HG02588 (cell line): Measurements from ENCODE around the gene NEU2.

Source experiments
- ATAC-seq: cut with Tn5 transposase; IDR thresholded peaks from one replicate; pipeline ENCODE4 v1.9.1; 2021; ENCODE audit warnings: mild to moderate bottlenecking, moderate library complexity; ENCODE audit not compliant: unreplicated experiment

NEU2 gene

GRCh38 chr2:233074106-233074505 is 41.6 kb downstream of the NEU2 start:
- no peak for ATAC-seq

- ATAC-seq, result peak; percentile 19
Measured at GRCh38 chr2:233075141-233075965, 42.9 kb downstream of the NEU2 start.

GRCh38 chr2:233075966-233076339 is 43.5 kb downstream of the NEU2 start:
- peak; percentile 67 for ATAC-seq

GRCh38 chr2:233076749-233077148 is 44.3 kb downstream of the NEU2 start:
- no peak for ATAC-seq

- peak; percentile 30 for ATAC-seq
Measured at GRCh38 chr2:233079473-233079877, 47.0 kb downstream of the NEU2 start.

- no peak for ATAC-seq
Measured at GRCh38 chr2:233079953-233080835, 47.7 kb downstream of the NEU2 start.

- no peak for ATAC-seq
Measured at GRCh38 chr2:233080836-233081229, 48.4 kb downstream of the NEU2 start.

GRCh38 chr2:233081232-233081730 is 48.8 kb downstream of the NEU2 start:
- ATAC-seq, result no peak

- ATAC-seq, result peak; percentile 1
Measured at GRCh38 chr2:233081731-233082221, 49.3 kb downstream of the NEU2 start.

GRCh38 chr2:233082222-233082930 is 49.9 kb downstream of the NEU2 start:
- peak; percentile 40 for ATAC-seq

- ATAC-seq, result no peak
Measured at GRCh38 chr2:233082931-233083755, 50.7 kb downstream of the NEU2 start.

GRCh38 chr2:233083782-233084181 is 51.3 kb downstream of the NEU2 start:
- no peak for ATAC-seq

GRCh38 chr2:233084488-233084887 is 52.0 kb downstream of the NEU2 start:
- ATAC-seq, result no peak
